Measurements from ENCODE around the gene B4GALT5. TPM values are rescaled to one million over a fixed set of nuclear protein-coding genes. Genes with fewer than 3 reads are reported as not detected.

Gene B4GALT5
- total and polyA plus RNA-seq, 7 donors = 32.0 to 284 (median 75.3) TPM

DNA sequence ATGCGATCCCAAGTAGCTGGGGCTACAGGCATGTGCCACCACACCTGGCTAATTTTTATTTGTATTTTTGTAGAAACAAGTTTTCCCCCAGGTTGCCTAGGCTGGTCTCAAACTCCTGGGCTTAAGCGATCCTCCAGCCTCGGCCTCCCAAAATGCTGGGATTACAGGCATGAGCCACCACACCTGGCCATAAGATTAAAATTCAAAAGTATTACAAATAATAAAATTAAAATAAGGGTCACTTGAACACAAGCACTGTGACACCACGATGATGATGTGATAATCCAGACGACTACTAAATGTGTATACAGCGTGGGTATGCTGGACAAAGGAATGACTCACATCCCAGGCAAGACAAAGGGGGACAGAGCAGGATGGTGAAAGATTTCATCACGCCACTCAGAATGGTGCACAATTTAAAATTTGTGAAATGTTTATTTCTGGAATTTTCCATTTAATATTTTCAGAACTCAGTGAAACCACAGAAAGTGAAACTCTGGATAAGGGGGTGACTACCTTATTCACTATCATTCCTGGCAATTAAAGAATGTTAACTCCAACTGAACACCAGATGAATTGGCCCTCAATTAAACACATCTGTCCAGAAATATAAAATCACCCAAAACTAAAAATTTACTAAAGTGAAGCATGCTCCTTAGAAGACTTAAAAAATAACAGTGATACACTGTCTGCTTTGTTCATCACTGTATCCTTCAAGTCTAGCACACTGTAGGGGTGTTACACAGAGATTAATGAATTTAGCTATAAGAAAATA, 13.1 kb downstream of the B4GALT5 start:
- intact Hi-C loops (cut with DNase I) = no loop called here
- Histone ChIP-seq H3K9me3 (no peaks in the 10 kb centered on the region), H3K4me1 (peaks cover 76% of the 10 kb centered on the region), H3K27me3 (ENCODE audit: insufficient read depth in 3 of 3, low read length in 2 of 3) (no peaks in the 10 kb centered on the region), H3K27ac (peak overlapping the region; percentile 61), H3K36me3 (ENCODE audit: insufficient read depth in 1 of 2, low read depth in 1 of 2) (no peaks in the 10 kb centered on the region), H3K4me3 (no peak overlapping the region)
- WGBS, 3 donors = 64 to 67% (median 66%) methylated on average over 7 of the region's 7 CpGs
- TF ChIP-seq, protein P1, sequence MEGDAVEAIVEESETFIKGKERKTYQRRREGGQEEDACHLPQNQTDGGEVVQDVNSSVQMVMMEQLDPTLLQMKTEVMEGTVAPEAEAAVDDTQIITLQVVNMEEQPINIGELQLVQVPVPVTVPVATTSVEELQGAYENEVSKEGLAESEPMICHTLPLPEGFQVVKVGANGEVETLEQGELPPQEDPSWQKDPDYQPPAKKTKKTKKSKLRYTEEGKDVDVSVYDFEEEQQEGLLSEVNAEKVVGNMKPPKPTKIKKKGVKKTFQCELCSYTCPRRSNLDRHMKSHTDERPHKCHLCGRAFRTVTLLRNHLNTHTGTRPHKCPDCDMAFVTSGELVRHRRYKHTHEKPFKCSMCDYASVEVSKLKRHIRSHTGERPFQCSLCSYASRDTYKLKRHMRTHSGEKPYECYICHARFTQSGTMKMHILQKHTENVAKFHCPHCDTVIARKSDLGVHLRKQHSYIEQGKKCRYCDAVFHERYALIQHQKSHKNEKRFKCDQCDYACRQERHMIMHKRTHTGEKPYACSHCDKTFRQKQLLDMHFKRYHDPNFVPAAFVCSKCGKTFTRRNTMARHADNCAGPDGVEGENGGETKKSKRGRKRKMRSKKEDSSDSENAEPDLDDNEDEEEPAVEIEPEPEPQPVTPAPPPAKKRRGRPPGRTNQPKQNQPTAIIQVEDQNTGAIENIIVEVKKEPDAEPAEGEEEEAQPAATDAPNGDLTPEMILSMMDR (IDR thresholded peaks at IDR 0.05) = no peak
- DNase-seq (no peak), ATAC-seq (peak; percentile 59 to 77 (median 74))

DNA sequence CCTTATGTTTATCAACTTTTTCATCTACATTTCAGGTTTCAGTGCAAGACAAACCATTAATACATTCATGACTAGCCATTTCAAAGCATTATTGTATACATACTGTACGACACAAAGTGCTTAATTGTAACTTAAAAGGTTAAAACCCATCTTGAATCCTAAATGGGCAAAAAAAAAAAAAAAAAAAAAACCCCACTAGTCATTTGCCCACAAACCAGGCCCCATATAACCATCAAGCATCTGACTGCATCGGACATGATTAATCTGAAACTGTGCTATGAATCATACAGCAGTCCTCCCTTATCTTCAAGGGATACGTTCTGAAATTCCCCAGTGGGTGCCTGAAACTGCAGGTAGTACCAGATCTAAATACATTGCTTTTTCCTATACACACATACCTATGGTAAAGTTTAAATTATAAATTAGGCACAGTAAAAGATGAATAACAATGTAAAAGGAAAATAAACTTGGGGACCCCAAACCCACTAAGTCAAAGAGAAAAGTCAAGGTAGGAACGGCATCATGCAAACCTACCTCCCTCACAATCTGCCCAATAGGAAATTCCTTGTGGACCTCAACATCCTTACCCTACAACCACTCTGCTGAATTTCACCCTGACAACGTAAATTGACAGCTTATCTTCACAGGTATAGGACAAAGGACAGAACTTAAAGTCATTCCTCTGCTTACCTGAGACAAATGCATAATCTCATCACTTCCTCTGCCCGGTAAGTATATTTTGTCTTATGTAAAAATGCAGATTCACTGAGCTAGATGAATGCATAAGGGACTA, 14.3 kb downstream of the B4GALT5 start:
- intact Hi-C loops (cut with DNase I) = no loop called here
- WGBS, 3 donors = 58 to 72% (median 67%) methylated on average over 6 of the region's 6 CpGs
- Histone ChIP-seq H3K27ac (peak overlapping the region; percentile 61), H3K36me3 (ENCODE audit: insufficient read depth in 1 of 2, low read depth in 1 of 2) (no peaks in the 10 kb centered on the region), H3K9me3 (no peaks in the 10 kb centered on the region), H3K27me3 (ENCODE audit: insufficient read depth in 3 of 3, low read length in 2 of 3) (no peaks in the 10 kb centered on the region), H3K4me1 (peaks cover 79% of the 10 kb centered on the region), H3K4me3 (peak overlapping the region; percentile 8)
- TF ChIP-seq, protein P1 (IDR thresholded peaks at IDR 0.05) = no peak
- ATAC-seq (peak; percentile 39 to 62 (median 61)), DNase-seq (no peak)

DNA sequence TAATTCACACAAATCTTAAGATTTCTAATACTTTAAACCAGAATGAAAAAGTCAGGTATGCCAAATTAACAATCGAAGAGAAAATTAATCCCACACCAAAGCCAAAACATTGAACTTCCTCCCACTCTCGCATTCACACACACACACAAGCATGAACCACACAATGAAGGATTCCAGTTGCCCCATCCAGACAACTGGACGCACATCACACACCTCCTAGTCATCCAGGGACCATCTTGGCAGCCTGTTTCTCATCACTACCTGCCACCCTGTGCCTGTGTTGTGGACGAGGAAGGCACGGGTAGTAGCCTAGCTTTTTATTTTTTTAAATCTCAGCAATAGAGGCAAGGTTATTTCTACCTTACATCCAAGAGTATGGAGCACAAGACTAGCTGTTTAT, 15.2 kb downstream of the B4GALT5 start:
- TF ChIP-seq, protein P1 (IDR thresholded peaks at IDR 0.05) = no peak
- ATAC-seq = peak in 2 of 4 donors; percentile 35 to 44
- no peaks in the 10 kb centered on the region for H3K9me3 ChIP-seq
- H3K4me1 ChIP-seq = peaks cover 83% of the 10 kb centered on the region
- DNase-seq = no peak
- 60 to 79% (median 74%) methylated on average over 5 of the region's 5 CpGs for WGBS, 3 donors
- no peaks in the 10 kb centered on the region for H3K27me3 ChIP-seq (ENCODE audit: insufficient read depth in 3 of 3, low read length in 2 of 3)
- H3K36me3 ChIP-seq (ENCODE audit: insufficient read depth in 1 of 2, low read depth in 1 of 2) = no peaks in the 10 kb centered on the region
- no peak overlapping the region for H3K4me3 ChIP-seq
- intact Hi-C loops (cut with DNase I) = no loop called here
- peak overlapping the region; percentile 61 for H3K27ac ChIP-seq

DNA sequence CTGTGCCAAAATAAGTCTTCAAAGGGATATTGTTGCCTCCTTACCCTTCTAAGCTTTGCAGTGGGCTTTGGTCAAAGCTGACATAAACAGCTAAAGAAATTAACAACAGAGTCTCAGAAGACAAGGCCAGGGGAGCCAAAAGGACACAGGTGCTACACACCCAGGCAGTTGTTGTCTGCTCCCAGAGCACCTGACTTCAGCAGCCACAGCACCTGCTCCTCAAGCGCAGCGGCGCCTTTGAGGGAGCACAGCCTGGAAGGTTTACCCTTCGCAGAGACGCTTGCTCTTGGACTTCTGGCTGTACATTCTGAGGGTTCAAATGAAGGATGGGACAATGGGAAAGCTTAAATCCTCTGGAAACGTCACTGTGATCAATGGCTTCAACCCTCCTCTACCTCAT, 16.6 kb downstream of the B4GALT5 start:
- Histone ChIP-seq H3K36me3 (ENCODE audit: insufficient read depth in 1 of 2, low read depth in 1 of 2) (no peaks in the 10 kb centered on the region), H3K4me1 (peaks cover 92% of the 10 kb centered on the region), H3K27me3 (ENCODE audit: insufficient read depth in 3 of 3, low read length in 2 of 3) (no peaks in the 10 kb centered on the region), H3K4me3 (peak overlapping the region; percentile 5), H3K27ac (peak overlapping the region; percentile 61), H3K9me3 (no peaks in the 10 kb centered on the region)
- DNase-seq (no peak), ATAC-seq (peak; percentile 70 to 87 (median 72))
- TF ChIP-seq, protein P1 (IDR thresholded peaks at IDR 0.05) = no peak
- 38 to 77% (median 43%) methylated on average over 6 of the region's 6 CpGs for WGBS, 3 donors
- intact Hi-C loops (cut with DNase I) = no loop called here

Data from psoas muscle (tissue), 8 donors.